GM12891 (cell line): ENCODE results near the gene CYP4A22.

Experiments used
- POLR2A ChIP-seq: IDR thresholded peaks from 2 replicates; pipeline ENCODE4 v1.6.1; 2011; ENCODE audit warnings: low read depth, low read length, control low read depth
- POLR2AphosphoS5 ChIP-seq: IDR thresholded peaks from 2 replicates; pipeline ENCODE4 v1.6.1; 2011; ENCODE audit warnings: low read depth, low read length, control low read depth

DNA sequence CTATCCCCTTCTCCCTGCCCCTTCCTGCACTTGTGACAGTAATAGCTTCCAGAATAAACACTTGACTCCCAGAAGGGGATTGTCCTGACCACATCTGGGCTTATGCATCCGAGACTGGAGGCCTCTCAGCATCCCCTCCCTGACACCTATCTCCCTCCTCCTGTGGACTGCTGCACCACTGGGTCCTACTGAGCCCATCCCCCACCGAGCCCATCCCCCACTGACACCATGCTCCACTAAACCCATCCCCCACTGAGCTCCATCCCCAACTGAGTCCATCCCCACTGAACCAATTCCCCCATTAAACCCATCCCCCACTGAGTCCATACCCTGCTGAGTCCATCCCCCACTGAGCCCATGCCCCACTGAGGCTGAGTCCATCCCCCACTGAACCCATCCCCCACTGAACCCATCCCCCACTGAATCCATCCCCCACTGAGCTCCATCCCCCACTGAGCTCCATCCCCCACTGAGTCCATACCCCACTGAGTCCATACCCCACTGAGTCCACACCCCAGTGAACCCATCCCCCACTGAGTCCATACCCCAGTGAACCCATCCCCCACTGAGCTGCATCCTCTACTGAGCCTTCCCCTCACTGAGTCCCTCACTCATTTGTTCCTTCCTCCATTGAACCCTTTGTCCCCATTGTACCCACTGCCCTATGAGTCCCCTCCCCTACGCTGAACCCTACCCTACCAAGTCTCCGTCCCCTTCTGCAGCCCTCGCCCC lies 47.0 kb downstream of the CYP4A22 start:
- TF ChIP-seq POLR2A (no peak), POLR2AphosphoS5 (no peak)
